SU-DHL-6 (cell line): Measurements from ENCODE around the gene FBXO38.

Experiments
- H2AFZ ChIP-seq: fragments of 200-600 bp; sonication (generic); 2 replicates; pipeline ENCODE4 v1.6.1; 2014; ENCODE audit warnings: low read depth, mild to moderate bottlenecking, moderate library complexity, mixed read lengths, antibody characterized with exemption, low read length; ENCODE audit not compliant: severe bottlenecking
- H3F3A ChIP-seq: fragments of 200-600 bp; shearing (Covaris generic); 2 replicates; pipeline ENCODE4 v1.6.0; 2016; ENCODE audit warnings: antibody characterized with exemption, mild to moderate bottlenecking; ENCODE audit not compliant: insufficient read depth
- H3K27ac ChIP-seq: fragments of 200-600 bp; sonication (generic); 2 replicates; pipeline ENCODE4 v1.5.1; 2016; ENCODE audit warnings: low read depth, mild to moderate bottlenecking, low read length, moderate library complexity, mixed read lengths
- H3K27me3 ChIP-seq: fragments of 200-600 bp; sonication (generic), shearing (Covaris generic); 2 replicates; pipeline ENCODE4 v1.6.0; 2014; ENCODE audit warnings: mild to moderate bottlenecking, low read length
- H3K36me3 ChIP-seq: fragments of 200-600 bp; sonication (generic); 2 replicates; pipeline ENCODE4 v1.6.1; 2014; ENCODE audit warnings: mild to moderate bottlenecking, low read length, mixed read lengths
- H3K4me2 ChIP-seq: fragments of 300-600, 200-600 bp; shearing (Covaris generic), sonication (generic); 2 replicates; pipeline ENCODE4 v1.6.0; 2014; ENCODE audit warnings: low read length, low read depth, mild to moderate bottlenecking; ENCODE audit not compliant: poor library complexity, severe bottlenecking
- H3K4me3 ChIP-seq: fragments of 200-600 bp; sonication (generic); 2 replicates; pipeline ENCODE4 v1.5.1; 2014; ENCODE audit warnings: antibody characterized with exemption, low read length, mild to moderate bottlenecking, mixed read lengths; ENCODE audit not compliant: insufficient read depth, poor library complexity, severe bottlenecking
- H3K79me2 ChIP-seq: fragments of 200-600 bp; sonication (generic); 2 replicates; pipeline ENCODE4 v1.6.1; 2014; ENCODE audit warnings: mild to moderate bottlenecking, low read length, moderate library complexity; ENCODE audit not compliant: insufficient read depth
- H3K9ac ChIP-seq: fragments of 200-600 bp; sonication (generic); 2 replicates; pipeline ENCODE4 v1.7.0; 2014; ENCODE audit warnings: mild to moderate bottlenecking, low read length
- H3K9me2 ChIP-seq: fragments of 200-600 bp; sonication (generic); replicated peaks from 2 replicates; pipeline ENCODE4 v1.6.1; 2014; ENCODE audit warnings: low read length; ENCODE audit not compliant: insufficient read depth
- H3K9me3 ChIP-seq: fragments of 200-600 bp; sonication (generic); 2 replicates; pipeline ENCODE4 v1.6.1; 2014; ENCODE audit warnings: low read length, mixed read lengths; ENCODE audit not compliant: insufficient read depth
- H4K20me1 ChIP-seq: fragments of 200-600 bp; sonication (generic); 2 replicates; pipeline ENCODE4 v1.6.1; 2014; ENCODE audit warnings: low read depth, mild to moderate bottlenecking, antibody characterized with exemption, low read length, moderate library complexity, mixed read lengths
- EZH2phosphoT487 ChIP-seq: fragments of 200-600 bp; sonication (generic), shearing (Covaris generic); conservative IDR thresholded peaks from 2 replicates; pipeline ENCODE4 v1.6.1; 2018; ENCODE audit warnings: mild to moderate bottlenecking, antibody characterized with exemption, low read length, moderate library complexity, mixed read lengths
- TF ChIP-seq, protein P1 (sequence below): fragments of 200-600 bp; sonication (generic); IDR thresholded peaks from one replicate; pipeline ENCODE4 v1.5.1; 2017; ENCODE audit warnings: antibody characterized with exemption, mild to moderate bottlenecking, low read length, moderate library complexity; ENCODE audit not compliant: insufficient read depth, poor library complexity, severe bottlenecking

Gene FBXO38

DNA sequence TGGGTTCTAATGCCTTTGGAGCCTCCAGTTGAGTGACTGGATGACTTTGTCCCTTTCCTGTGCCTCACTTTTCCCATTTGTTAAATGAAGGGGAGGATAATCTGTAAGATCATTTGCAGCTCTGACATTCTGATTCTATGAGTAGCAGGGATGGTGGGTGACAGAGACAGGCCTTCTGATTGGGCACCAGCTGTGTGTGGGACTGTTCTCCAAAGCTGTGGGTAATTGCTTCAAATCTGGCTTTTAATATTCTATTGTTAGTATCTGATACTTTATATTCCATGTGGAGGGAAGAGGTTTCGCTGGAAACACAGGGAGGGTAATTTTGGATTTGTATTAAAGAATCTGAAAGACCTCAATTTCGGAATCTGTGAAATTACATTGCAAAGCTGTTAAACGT is 102.7 kb downstream of the FBXO38 start:
- Histone ChIP-seq H3K79me2 (no peaks in the 10 kb centered on the region), H3K4me3 (no peak overlapping the region), H3K27ac (no peak overlapping the region), H3K36me3 (no peaks in the 10 kb centered on the region), H3K4me2 (no peak overlapping the region), H3F3A (no peaks in the 10 kb centered on the region), H3K9me3 (no peaks in the 10 kb centered on the region), H3K9ac (no peak overlapping the region), H3K9me2 (no peaks in the 10 kb centered on the region), H4K20me1 (no peaks in the 10 kb centered on the region), H3K27me3 (no peaks in the 10 kb centered on the region), H2AFZ (no peak overlapping the region)
- no peak for TF ChIP-seq EZH2phosphoT487
- TF ChIP-seq, protein P1, sequence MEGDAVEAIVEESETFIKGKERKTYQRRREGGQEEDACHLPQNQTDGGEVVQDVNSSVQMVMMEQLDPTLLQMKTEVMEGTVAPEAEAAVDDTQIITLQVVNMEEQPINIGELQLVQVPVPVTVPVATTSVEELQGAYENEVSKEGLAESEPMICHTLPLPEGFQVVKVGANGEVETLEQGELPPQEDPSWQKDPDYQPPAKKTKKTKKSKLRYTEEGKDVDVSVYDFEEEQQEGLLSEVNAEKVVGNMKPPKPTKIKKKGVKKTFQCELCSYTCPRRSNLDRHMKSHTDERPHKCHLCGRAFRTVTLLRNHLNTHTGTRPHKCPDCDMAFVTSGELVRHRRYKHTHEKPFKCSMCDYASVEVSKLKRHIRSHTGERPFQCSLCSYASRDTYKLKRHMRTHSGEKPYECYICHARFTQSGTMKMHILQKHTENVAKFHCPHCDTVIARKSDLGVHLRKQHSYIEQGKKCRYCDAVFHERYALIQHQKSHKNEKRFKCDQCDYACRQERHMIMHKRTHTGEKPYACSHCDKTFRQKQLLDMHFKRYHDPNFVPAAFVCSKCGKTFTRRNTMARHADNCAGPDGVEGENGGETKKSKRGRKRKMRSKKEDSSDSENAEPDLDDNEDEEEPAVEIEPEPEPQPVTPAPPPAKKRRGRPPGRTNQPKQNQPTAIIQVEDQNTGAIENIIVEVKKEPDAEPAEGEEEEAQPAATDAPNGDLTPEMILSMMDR = no peak

DNA sequence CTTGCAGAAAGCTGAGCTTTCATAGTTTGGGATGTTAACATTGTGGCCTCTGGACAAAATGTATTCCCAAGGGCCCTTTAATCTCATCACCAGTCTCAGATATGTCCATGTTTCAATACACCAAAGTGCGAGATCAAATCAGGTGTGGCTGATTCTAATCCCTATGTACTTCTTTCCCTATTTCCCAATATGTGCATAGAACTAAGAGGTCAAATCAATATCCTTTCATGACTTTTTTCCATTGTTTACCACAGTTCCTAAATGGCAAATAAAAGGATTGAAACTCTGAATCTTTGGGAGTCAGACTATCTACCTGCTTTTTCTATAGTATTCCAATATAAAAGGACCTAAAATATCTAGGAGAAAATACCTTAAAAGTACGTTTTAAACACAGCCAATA is 105.0 kb downstream of the FBXO38 start:
- H3K79me2 ChIP-seq = no peaks in the 10 kb centered on the region
- no peaks in the 10 kb centered on the region for H3K27me3 ChIP-seq
- H2AFZ ChIP-seq = no peak overlapping the region
- TF ChIP-seq EZH2phosphoT487 = no peak
- TF ChIP-seq, protein P1 = no peak
- no peaks in the 10 kb centered on the region for H4K20me1 ChIP-seq
- no peaks in the 10 kb centered on the region for H3K36me3 ChIP-seq
- H3K4me3 ChIP-seq = no peak overlapping the region
- no peak overlapping the region for H3K9ac ChIP-seq
- H3K9me2 ChIP-seq = no peaks in the 10 kb centered on the region
- H3K4me2 ChIP-seq = no peak overlapping the region
- no peaks in the 10 kb centered on the region for H3K9me3 ChIP-seq
- H3F3A ChIP-seq = no peaks in the 10 kb centered on the region
- no peak overlapping the region for H3K27ac ChIP-seq

DNA sequence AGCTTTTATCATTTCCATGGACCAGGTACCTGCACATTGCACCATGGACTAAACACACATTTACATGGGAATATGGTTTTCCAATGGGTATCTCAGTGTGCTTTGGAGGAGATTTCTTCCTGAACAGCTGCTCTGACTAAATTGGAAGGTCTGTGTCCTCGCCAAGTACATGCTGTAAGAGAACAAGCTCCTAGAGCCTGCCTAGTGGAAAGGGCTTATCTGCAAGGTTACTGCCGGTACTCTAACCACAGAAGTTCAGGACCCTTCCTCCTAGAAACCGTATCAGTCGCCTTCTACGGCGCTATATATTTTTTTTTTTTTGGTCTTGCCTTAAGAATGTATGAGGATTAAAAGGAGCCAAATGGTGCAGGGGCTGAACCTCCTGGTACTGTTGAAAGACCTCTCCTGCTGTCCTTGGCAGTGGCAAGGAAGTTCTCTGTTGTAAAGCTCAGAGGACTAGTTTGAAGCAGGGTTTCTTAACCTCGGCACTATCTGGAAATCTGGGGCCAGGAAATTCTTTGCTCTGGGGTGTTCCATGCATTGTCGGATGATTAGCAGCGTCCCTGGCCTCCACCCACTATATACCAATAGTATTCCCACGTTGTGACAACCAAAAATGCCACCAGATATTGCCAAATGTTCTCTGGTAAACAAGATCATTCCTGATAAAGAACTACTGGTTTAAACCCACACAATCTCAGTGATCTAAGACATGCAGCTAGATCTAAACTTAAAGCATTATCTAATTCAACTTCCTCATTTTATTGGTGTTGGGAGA is 107.4 kb downstream of the FBXO38 start:
- H2AFZ ChIP-seq = no peak overlapping the region
- no peaks in the 10 kb centered on the region for H3F3A ChIP-seq
- H3K9me2 ChIP-seq = no peaks in the 10 kb centered on the region
- H3K9me3 ChIP-seq = no peaks in the 10 kb centered on the region
- H3K4me2 ChIP-seq = no peak overlapping the region
- TF ChIP-seq, protein P1 = no peak
- TF ChIP-seq EZH2phosphoT487 = no peak
- no peak overlapping the region for H3K9ac ChIP-seq
- no peak overlapping the region for H3K4me3 ChIP-seq
- H3K27me3 ChIP-seq = no peaks in the 10 kb centered on the region
- H4K20me1 ChIP-seq = no peaks in the 10 kb centered on the region
- H3K27ac ChIP-seq = no peak overlapping the region
- H3K79me2 ChIP-seq = no peaks in the 10 kb centered on the region
- H3K36me3 ChIP-seq = no peaks in the 10 kb centered on the region
